SH-SY5Y (cell line): ENCODE measurements around the gene ATP9B.

Source experiments
- GATA2 ChIP-seq: IDR thresholded peaks from 2 replicates; pipeline ENCODE4 v1.6.1; 2011; ENCODE audit warnings: mild to moderate bottlenecking, low read depth, low read length
- GATA3 ChIP-seq: IDR thresholded peaks from 2 replicates; pipeline ENCODE4 v1.6.1; 2011; ENCODE audit warnings: low read depth, mild to moderate bottlenecking, low read length, moderate library complexity

GRCh38 chr18:79418236-79418635, 349.0 kb downstream of the ATP9B start:
- TF ChIP-seq GATA2 (no peak), GATA3 (no peak)
